Renal cortical epithelial cell (primary cell): ENCODE results near the gene SLC24A3. TPM values are rescaled to one million over a fixed set of nuclear protein-coding genes. Genes with fewer than 3 reads are reported as not detected.

Experiments used
- DNase-seq: peaks from one replicate; pipeline ENCODE4 v3.0.0-alpha.2; 2011; ENCODE audit warnings: low read depth
- total RNA-seq: library from RNA; depleted of rRNA; stranded (reverse); fragments of >200 nt; gene quantifications from 2 replicates; pipeline ENCODE4 v1.2.3, GENCODE V29; 2014

Gene SLC24A3
- total RNA-seq, 1 donor from 2014 or later = 0.10 TPM

DNA sequence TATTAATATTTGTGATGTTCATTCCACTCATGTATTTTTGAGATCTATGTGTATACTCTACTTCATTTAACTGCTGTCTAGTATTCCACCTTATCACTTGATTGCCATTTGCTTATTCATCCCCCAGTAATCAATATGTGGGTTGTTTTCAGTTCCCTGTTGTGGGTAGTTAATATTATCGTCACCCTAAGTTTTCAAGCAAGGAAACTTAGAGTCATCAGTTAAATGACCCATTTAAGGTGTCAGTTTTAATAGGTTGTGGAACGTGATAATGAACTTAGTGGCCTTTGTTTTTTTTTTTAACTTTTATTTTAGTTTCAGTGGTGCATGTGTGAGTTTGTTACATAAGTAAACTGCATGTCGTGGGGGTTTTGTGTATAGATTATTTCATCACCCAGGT is 90.3 kb downstream of the SLC24A3 start:
- no peak for DNase-seq

DNA sequence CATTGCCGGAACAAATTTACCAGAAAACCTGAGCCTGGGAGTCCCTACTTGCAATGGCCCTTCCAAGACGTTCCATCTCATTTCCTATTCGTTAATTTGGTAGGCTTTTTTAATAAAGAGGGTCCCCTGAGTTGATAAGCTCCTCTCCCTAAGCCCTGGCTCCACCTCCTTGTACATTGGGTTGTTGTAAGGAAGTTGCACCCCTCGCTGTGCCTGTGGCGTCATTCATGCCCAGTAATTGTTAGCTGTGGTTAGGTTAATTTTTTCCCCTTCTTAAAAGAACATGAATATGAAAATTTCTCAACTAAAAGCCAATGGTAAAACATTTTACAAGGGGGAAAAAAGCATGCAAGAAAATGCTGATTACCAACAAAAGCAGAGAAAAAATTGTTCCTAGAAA is 91.9 kb downstream of the SLC24A3 start:
- no peak for DNase-seq

DNA sequence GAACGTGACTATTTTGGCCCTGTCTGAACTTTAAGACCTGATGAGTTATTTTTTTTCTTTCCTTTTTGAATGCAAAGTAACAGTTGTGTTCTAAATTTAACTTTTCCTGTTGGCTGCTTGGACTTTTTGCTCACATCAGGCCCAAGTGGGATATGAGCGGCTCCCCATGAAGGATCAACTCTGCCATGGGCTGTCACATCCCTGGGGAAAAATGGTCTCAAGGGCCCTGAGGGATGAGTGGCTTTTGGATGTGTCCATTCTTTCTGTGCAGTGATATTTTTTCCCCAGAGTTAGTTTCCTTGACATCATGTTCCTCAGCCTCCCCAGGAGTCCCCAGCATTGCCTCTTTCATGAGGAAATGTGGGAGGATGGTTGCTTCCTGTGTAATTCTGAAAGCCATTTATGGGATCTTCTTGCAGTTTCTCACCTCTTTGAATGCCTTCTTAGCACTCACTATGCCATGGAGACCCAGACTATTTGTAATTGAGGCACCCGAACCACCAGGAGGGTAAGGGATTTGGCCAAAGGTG is 92.5 kb downstream of the SLC24A3 start:
- DNase-seq = no peak

DNA sequence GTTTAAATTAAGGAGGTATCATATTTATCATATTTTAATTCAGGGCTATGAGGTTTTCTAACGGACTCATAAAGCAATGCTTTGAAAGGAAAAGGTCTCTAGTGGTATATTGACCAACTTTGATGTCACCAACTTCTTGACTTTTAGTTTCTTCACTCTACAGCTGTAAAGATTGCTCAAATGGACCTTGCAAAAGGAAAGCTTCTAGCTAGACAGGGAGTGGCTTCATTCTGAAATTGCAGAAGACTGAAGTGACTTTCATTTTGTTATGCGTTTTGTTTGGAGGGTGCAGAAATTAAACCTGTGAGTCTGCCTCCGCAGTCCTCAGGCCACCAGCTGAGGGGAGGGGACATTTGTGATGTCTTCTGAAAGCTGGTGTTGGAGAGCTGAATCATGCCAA is 95.7 kb downstream of the SLC24A3 start:
- no peak for DNase-seq

DNA sequence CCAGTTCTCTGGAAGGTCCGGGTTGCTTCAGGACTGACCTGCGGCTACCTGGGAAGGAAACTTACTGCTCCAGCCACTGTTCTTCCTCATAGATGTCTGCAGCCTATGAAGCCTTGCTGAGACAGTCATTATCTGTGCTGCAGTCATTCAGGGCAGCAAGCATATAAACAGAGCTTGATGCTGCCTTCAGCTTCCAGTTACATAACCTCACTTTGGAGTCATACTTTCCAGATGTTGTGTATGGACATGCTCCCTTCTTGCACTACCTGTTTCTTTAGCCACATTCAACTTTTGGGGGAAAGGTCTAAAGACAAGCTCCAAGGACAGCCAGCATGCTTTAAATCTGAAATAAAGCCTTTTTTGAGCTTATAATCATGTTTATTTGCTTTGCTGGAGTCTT is 98.1 kb downstream of the SLC24A3 start:
- DNase-seq = no peak

DNA sequence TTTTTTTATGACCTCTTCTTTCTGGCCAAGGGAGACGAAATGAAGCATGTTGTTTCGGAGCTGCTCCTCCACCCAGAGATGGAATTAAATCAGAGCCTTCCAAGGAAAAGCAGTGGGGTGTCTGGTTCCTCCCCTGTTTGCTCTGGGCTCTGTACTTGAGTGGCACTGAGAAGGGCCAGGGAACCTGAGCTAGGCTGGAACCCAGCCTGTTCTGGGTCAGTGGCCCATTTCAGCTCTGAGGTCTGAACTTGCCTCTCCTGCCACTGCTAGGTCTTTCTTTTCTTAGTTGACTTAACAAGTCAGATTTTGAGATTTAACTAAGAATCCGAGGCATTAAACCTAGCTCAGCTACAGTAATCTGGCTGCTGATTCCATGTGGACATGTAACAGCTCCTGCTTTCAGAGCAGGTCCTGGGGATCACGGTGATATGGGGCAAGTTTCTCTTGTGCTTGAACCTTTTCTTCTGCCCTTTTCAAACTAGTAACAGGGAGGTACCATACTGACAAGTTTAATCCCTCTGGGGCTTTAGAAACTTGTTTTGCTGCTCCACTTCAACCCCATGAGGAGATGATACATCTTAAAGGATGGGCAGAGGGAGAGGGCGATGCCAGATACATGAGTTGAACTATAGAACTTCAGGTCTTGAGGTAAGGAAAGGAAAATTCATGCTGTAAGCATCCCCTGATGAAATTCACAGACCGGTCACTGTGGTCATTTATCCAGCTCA is 101.1 kb downstream of the SLC24A3 start:
- no peak for DNase-seq

DNA sequence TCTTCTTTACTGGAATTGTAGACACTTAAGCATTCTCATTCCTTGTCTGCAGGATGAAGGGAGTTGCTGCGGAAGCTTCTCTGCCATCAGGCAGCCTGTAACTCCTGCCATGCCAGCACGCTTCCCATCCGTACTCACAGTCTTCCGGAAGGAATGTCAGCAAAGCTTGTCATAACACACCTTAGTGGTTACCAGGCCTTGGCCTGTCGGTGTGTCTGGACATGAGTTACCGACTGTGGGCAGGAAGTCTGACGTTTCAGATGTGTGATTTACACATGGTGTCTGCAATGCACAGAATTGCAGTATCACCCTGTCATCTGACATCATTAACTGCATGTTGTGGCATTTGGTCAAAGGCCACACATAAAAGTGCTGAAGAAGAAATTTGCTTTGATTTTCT is 102.2 kb downstream of the SLC24A3 start:
- no peak for DNase-seq

GRCh38 chr20:19317237-19318069 is 105.0 kb downstream of the SLC24A3 start:
- DNase-seq = no peak

GRCh38 chr20:19318610-19319009 is 106.2 kb downstream of the SLC24A3 start:
- no peak for DNase-seq

GRCh38 chr20:19320005-19320404 is 107.6 kb downstream of the SLC24A3 start:
- DNase-seq = no peak

GRCh38 chr20:19321176-19321575 is 108.7 kb downstream of the SLC24A3 start:
- DNase-seq = no peak

- DNase-seq = no peak
Observed at GRCh38 chr20:19322061-19322985, 109.9 kb downstream of the SLC24A3 start.

- no peak for DNase-seq
Observed at GRCh38 chr20:19327401-19327800, 115.0 kb downstream of the SLC24A3 start.

- DNase-seq = no peak
Observed at GRCh38 chr20:19328676-19329075, 116.2 kb downstream of the SLC24A3 start.

DNA sequence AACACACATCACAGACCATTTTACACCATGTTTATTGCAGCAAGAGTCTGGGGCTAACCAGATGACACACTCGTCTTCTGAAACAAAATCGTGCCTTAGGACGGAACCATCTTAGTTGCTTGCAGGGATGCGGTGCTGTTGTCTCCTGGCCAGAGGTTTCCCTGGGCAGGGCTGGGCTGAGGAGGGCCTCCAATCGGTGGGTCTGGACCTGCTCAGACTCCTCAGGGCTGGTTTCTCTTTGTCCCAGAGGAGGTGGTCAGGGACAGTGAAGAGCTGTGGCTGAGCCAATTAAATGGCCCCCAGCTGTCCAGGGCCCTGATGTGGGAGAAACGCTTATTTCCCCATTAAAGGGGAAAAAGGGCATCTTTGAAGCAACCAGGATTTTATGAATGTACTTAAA is 117.6 kb downstream of the SLC24A3 start:
- DNase-seq = no peak

DNA sequence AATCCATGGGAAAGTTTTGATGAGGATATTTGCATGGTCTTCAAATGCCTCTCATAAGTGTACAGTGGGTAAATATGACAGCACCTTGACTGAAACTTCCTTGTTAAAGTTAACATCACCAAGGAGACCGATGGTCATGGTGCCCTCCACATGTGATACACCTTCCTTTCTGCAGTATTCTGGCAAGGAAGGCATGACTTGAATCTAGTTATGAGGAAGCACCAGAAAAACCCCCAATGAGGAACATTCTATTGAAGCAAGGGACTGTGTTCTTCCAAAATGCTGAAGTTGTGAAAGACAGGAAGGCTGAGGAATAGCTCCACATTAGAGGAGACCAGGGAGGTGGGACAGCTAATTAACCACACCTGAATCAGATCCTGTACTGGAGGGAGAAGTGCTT is 118.3 kb downstream of the SLC24A3 start:
- DNase-seq = no peak

- DNase-seq = no peak
Observed at GRCh38 chr20:19333563-19333962, 121.1 kb downstream of the SLC24A3 start.

GRCh38 chr20:19335341-19335740 is 122.9 kb downstream of the SLC24A3 start:
- DNase-seq = no peak

GRCh38 chr20:19335916-19336315 is 123.5 kb downstream of the SLC24A3 start:
- DNase-seq = no peak

DNA sequence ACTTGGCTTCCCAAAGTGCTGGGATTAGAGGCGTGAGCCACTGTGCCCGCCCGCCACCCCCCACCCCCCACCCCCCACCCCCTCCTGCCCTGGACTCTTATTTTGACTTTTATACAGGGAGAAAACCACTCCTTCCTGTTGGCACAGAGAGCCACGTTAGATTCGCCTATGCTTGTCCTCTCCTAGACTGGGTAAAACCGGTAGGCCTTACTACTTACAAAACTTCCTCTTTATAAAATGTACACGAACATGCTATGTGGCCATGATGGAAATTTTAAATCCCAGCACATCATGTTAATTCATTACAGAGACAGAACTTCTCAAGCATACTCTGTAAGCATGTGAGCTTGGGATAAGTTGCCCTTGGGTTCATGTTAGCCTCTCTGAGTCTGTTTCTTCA is 124.2 kb downstream of the SLC24A3 start:
- DNase-seq = no peak

DNA sequence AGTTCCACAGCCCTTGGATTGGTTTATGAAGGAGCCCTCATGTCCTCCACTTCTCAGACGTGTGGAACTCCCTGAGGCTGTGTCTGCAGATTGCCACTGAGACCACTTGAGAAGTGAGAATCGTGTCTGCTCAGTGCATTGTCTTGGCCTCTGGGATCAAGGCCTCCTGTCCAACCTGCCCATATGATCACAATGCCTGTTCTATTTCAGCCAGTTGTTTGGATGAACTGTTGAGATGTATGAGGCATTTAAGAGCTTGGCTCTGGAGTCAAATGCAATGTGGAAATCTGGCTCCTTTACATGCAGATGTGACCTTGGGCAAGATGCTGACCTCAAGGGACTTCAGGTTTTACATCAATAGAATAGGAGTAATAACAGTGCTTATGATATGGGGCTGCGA is 125.9 kb downstream of the SLC24A3 start:
- DNase-seq = no peak

- no peak for DNase-seq
Observed at GRCh38 chr20:19338960-19339359, 126.5 kb downstream of the SLC24A3 start.
